Dedifferentiated amniotic fluid mesenchymal stem cell (primary cell): ENCODE data around the gene PSEN1.

Experiments used
- DNase-seq: peaks from one replicate; pipeline ENCODE4 v3.0.0-alpha.2; 2016; ENCODE audit errors: extremely low spot score

The PSEN1 gene

GRCh38 chr14:73253721-73254120 is 117.4 kb downstream of the PSEN1 start:
- DNase-seq = no peak

- DNase-seq = no peak
These were observed 118.1 kb downstream of the PSEN1 start for GRCh38 chr14:73254247-73255004.

- no peak for DNase-seq
These were observed 118.7 kb downstream of the PSEN1 start for GRCh38 chr14:73255005-73255400.

- DNase-seq = no peak
These were observed 119.5 kb downstream of the PSEN1 start for GRCh38 chr14:73255693-73256225.

- no peak for DNase-seq
These were observed 121.8 kb downstream of the PSEN1 start for GRCh38 chr14:73258076-73258475.

- no peak for DNase-seq
These were observed 122.7 kb downstream of the PSEN1 start for GRCh38 chr14:73258845-73259611.

GRCh38 chr14:73259837-73260236 is 123.5 kb downstream of the PSEN1 start:
- DNase-seq = no peak

- no peak for DNase-seq
These were observed 124.3 kb downstream of the PSEN1 start for GRCh38 chr14:73260574-73260973.

GRCh38 chr14:73261075-73261474 is 124.8 kb downstream of the PSEN1 start:
- DNase-seq = no peak

- DNase-seq = no peak
These were observed 125.5 kb downstream of the PSEN1 start for GRCh38 chr14:73261520-73262426.

GRCh38 chr14:73262427-73263183 is 126.3 kb downstream of the PSEN1 start:
- DNase-seq = no peak

GRCh38 chr14:73263606-73264005 is 127.3 kb downstream of the PSEN1 start:
- no peak for DNase-seq

- no peak for DNase-seq
These were observed 128.0 kb downstream of the PSEN1 start for GRCh38 chr14:73264080-73264884.

GRCh38 chr14:73264885-73265720 is 128.8 kb downstream of the PSEN1 start:
- no peak for DNase-seq

- DNase-seq = no peak
These were observed 129.4 kb downstream of the PSEN1 start for GRCh38 chr14:73265721-73266046.

- DNase-seq = no peak
These were observed 130.0 kb downstream of the PSEN1 start for GRCh38 chr14:73266317-73266716.

GRCh38 chr14:73267474-73267873 is 131.2 kb downstream of the PSEN1 start:
- no peak for DNase-seq

GRCh38 chr14:73269729-73270531 is 133.6 kb downstream of the PSEN1 start:
- no peak for DNase-seq

GRCh38 chr14:73272393-73272792 is 136.1 kb downstream of the PSEN1 start:
- DNase-seq = no peak
